ENCODE data around the gene UGGT2.
"Not testable (repeated sequence)": the region's sequence is repeated elsewhere in the genome, so short reads cannot be mapped to it uniquely, and the experiment has no call there.

GRCh38 chr13:96046449-96047126, 6.6 kb downstream of the UGGT2 start:
- TF ChIP-seq CTCF (conservative IDR thresholded peaks at IDR 0.05; ENCODE audit: low read length); EZH2phosphoT487 (IDR thresholded peaks at IDR 0.05; ENCODE audit: borderline replicate concordance, low read depth, low read length): not testable (repeated sequence)

Measured in OCI-LY7 (cell line).